D721Med (cell line): ENCODE results near the gene ZNF766.

Experiments
- DNase-seq: peaks from one replicate; pipeline ENCODE4 v3.0.0; 2011; ENCODE audit warnings: low spot score; ENCODE audit not compliant: insufficient read length
- FAIRE-seq: peaks from 2 replicates; lab custom pipeline; 2011; peaks lifted over from hg19 to GRCh38; lab: Jason Lieb, UNC
- CTCF ChIP-seq: IDR thresholded peaks from 2 replicates; pipeline ENCODE4 v1.5.1; 2012; ENCODE audit warnings: mild to moderate bottlenecking, control low read depth; ENCODE audit not compliant: insufficient read depth; ENCODE audit errors: missing control alignments

ZNF766 gene

GRCh38 chr19:52227196-52227940 lies 42.0 kb upstream of the ZNF766 start:
- no peak for TF ChIP-seq CTCF
- FAIRE-seq (no peak), DNase-seq (no peak)

GRCh38 chr19:52227980-52228379 lies 41.4 kb upstream of the ZNF766 start:
- DNase-seq (no peak), FAIRE-seq (no peak)
- TF ChIP-seq CTCF, result no peak

GRCh38 chr19:52229524-52229923 lies 39.9 kb upstream of the ZNF766 start:
- DNase-seq (no peak), FAIRE-seq (no peak)
- no peak for TF ChIP-seq CTCF

- no peak for DNase-seq
- no peak for FAIRE-seq
- TF ChIP-seq CTCF, result no peak
Observed at GRCh38 chr19:52230685-52231084, 38.7 kb upstream of the ZNF766 start.

GRCh38 chr19:52231154-52231910 lies 38.1 kb upstream of the ZNF766 start:
- TF ChIP-seq CTCF, result no peak
- FAIRE-seq (no peak), DNase-seq (no peak)

- FAIRE-seq (no peak), DNase-seq (no peak)
- TF ChIP-seq CTCF, result no peak
Observed at GRCh38 chr19:52234406-52234805, 35.0 kb upstream of the ZNF766 start.

GRCh38 chr19:52237197-52237596 lies 32.2 kb upstream of the ZNF766 start:
- FAIRE-seq (no peak), DNase-seq (no peak)
- TF ChIP-seq CTCF, result no peak
